ENCODE measurements around the gene TMEM91.
"Not testable (repeated sequence)": the region's sequence is repeated elsewhere in the genome, so short reads cannot be mapped to it uniquely, and the experiment has no call there.

The TMEM91 gene

GRCh38 chr19:41399091-41399490 lies 22.8 kb downstream of the TMEM91 start:
- no peaks in the 10 kb centered on the region for H3K9me3 ChIP-seq (ENCODE audit: low read depth, low read length)
- H3K4me3 ChIP-seq = peak overlapping the region; percentile 99; the same call in 1 of the 2 replicates
- no peaks in the 10 kb centered on the region for H3K36me3 ChIP-seq (ENCODE audit: insufficient read depth, low read length)
- peak overlapping the region; percentile 100 for H3K9ac ChIP-seq (ENCODE audit: insufficient read length)
- no peak overlapping the region for H3K27ac ChIP-seq
- no peak for DNase-seq (ENCODE audit: low read depth, low spot score)
- TF ChIP-seq EZH2 (IDR thresholded peaks at IDR 0.05) = no peak
- no peak for TF ChIP-seq POLR2AphosphoS5 (IDR thresholded peaks at IDR 0.05; ENCODE audit: borderline replicate concordance, low read depth, low read length)
- no peak for TF ChIP-seq FOXP2 (optimal IDR thresholded peaks at IDR 0.05; ENCODE audit: control extremely low read depth, extremely low read length, insufficient read depth)

- Histone ChIP-seq H3K9ac (ENCODE audit: insufficient read length) (no peak overlapping the region), H3K36me3 (ENCODE audit: insufficient read depth, low read length) (no peaks in the 10 kb centered on the region), H3K4me3 (no peak overlapping the region), H3K9me3 (ENCODE audit: low read depth, low read length) (no peaks in the 10 kb centered on the region), H3K27ac (no peak overlapping the region)
- no peak for DNase-seq (ENCODE audit: low read depth, low spot score)
- no peak for TF ChIP-seq POLR2AphosphoS5 (IDR thresholded peaks at IDR 0.05; ENCODE audit: borderline replicate concordance, low read depth, low read length)
- no peak for TF ChIP-seq FOXP2 (optimal IDR thresholded peaks at IDR 0.05; ENCODE audit: control extremely low read depth, extremely low read length, insufficient read depth)
- no peak for TF ChIP-seq EZH2 (IDR thresholded peaks at IDR 0.05)
Measured at GRCh38 chr19:41399525-41399924, 23.2 kb downstream of the TMEM91 start.

GRCh38 chr19:41401483-41401882 lies 25.1 kb downstream of the TMEM91 start:
- no peak for TF ChIP-seq EZH2 (IDR thresholded peaks at IDR 0.05)
- no peak for TF ChIP-seq FOXP2 (optimal IDR thresholded peaks at IDR 0.05; ENCODE audit: control extremely low read depth, extremely low read length, insufficient read depth)
- no peak for TF ChIP-seq POLR2AphosphoS5 (IDR thresholded peaks at IDR 0.05; ENCODE audit: borderline replicate concordance, low read depth, low read length)
- Histone ChIP-seq H3K9ac (ENCODE audit: insufficient read length) (no peak overlapping the region), H3K9me3 (ENCODE audit: low read depth, low read length) (no peaks in the 10 kb centered on the region), H3K4me3 (no peak overlapping the region), H3K27ac (no peak overlapping the region), H3K36me3 (ENCODE audit: insufficient read depth, low read length) (no peaks in the 10 kb centered on the region)
- DNase-seq (ENCODE audit: low read depth, low spot score) = no peak

GRCh38 chr19:41402010-41402409 lies 25.7 kb downstream of the TMEM91 start:
- Histone ChIP-seq H3K9ac (ENCODE audit: insufficient read length) (no peak overlapping the region), H3K9me3 (ENCODE audit: low read depth, low read length) (no peaks in the 10 kb centered on the region), H3K36me3 (ENCODE audit: insufficient read depth, low read length) (no peaks in the 10 kb centered on the region), H3K27ac (no peak overlapping the region), H3K4me3 (no peak overlapping the region)
- no peak for DNase-seq (ENCODE audit: low read depth, low spot score)
- TF ChIP-seq EZH2 (IDR thresholded peaks at IDR 0.05) = no peak
- TF ChIP-seq FOXP2 (optimal IDR thresholded peaks at IDR 0.05; ENCODE audit: control extremely low read depth, extremely low read length, insufficient read depth) = no peak
- TF ChIP-seq POLR2AphosphoS5 (IDR thresholded peaks at IDR 0.05; ENCODE audit: borderline replicate concordance, low read depth, low read length) = no peak

DNA sequence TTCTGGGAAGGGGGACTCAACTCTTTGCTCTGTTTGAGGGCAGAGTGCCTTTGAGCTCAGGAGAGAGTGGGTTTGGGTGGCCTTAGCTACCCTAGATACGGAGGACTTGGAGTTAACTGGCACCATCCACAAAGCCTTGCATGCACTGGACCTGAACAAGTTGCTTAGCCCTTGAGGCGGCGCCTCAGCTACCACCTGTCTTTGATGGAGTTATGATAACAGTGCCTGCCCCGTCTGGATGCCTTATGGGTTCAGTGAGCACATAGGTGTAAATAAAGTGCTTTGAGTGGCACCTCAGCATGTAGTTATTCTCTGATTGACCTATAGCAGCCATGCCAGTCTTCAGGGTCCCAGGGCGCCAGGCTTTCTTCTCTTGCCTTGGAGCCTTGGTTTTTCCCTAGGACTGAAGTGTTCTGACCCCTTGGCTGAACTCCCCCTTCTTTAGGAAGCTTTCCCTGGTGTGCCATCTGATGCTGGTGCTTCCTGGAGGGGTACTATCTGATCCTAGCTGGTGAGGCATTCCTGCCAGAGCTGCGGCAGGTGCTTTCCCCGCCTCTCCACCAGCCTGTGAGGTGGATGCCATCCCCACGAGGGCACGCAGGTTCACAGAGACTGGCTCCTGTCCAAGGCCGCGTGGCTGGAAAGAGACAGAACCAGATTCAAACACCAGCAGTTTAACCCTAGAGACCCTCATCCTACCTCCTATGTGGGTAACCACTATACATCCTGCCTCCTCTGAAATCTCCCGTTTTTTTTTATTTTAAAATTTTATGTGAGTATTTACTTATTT lies 27.0 kb downstream of the TMEM91 start:
- Histone ChIP-seq H3K4me3 (no peak overlapping the region), H3K36me3 (ENCODE audit: insufficient read depth, low read length) (no peaks in the 10 kb centered on the region), H3K27ac (no peak overlapping the region), H3K9me3 (ENCODE audit: low read depth, low read length) (no peaks in the 10 kb centered on the region), H3K9ac (ENCODE audit: insufficient read length) (no peak overlapping the region)
- no peak for TF ChIP-seq FOXP2 (optimal IDR thresholded peaks at IDR 0.05; ENCODE audit: control extremely low read depth, extremely low read length, insufficient read depth)
- TF ChIP-seq EZH2 (IDR thresholded peaks at IDR 0.05) = no peak
- TF ChIP-seq POLR2AphosphoS5 (IDR thresholded peaks at IDR 0.05; ENCODE audit: borderline replicate concordance, low read depth, low read length) = no peak
- no peak for DNase-seq (ENCODE audit: low read depth, low spot score)

DNA sequence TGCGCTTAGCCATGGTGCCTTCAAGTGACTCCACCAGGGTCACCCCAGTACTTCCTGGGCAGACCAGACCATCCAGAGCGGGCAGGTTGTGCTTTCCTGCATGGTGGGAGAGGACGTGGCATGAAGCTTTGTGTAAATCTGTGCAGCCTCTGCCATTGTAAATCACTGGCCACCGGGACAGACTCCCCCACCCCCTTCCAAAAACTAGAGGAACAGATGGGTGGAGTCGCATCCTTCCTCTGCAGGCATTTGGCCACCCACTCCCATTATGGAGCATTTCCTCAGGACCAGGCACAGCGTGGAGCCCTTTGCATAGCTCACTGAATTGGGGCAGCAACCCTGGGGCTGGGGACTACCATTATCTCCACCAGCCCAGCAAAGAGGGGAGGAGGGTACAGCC lies 29.4 kb downstream of the TMEM91 start:
- H3K27ac ChIP-seq = no peak overlapping the region
- no peak overlapping the region for H3K4me3 ChIP-seq
- DNase-seq (ENCODE audit: low read depth, low spot score) = no peak
- TF ChIP-seq EZH2 (IDR thresholded peaks at IDR 0.05) (no peak), FOXP2 (optimal IDR thresholded peaks at IDR 0.05; ENCODE audit: control extremely low read depth, extremely low read length, insufficient read depth) (no peak), POLR2AphosphoS5 (IDR thresholded peaks at IDR 0.05; ENCODE audit: borderline replicate concordance, low read depth, low read length) (no peak)
- no peak overlapping the region for H3K9ac ChIP-seq (ENCODE audit: insufficient read length)
- no peaks in the 10 kb centered on the region for H3K36me3 ChIP-seq (ENCODE audit: insufficient read depth, low read length)
- no peaks in the 10 kb centered on the region for H3K9me3 ChIP-seq (ENCODE audit: low read depth, low read length)

- H3K9ac ChIP-seq (ENCODE audit: insufficient read length) = no peak overlapping the region
- no peaks in the 10 kb centered on the region for H3K9me3 ChIP-seq (ENCODE audit: low read depth, low read length)
- no peaks in the 10 kb centered on the region for H3K36me3 ChIP-seq (ENCODE audit: insufficient read depth, low read length)
- H3K27ac ChIP-seq = no peak overlapping the region
- TF ChIP-seq EZH2 (IDR thresholded peaks at IDR 0.05) (no peak), POLR2AphosphoS5 (IDR thresholded peaks at IDR 0.05; ENCODE audit: borderline replicate concordance, low read depth, low read length) (no peak), FOXP2 (optimal IDR thresholded peaks at IDR 0.05; ENCODE audit: control extremely low read depth, extremely low read length, insufficient read depth) (no peak)
- H3K4me3 ChIP-seq = no peak overlapping the region
- no peak for DNase-seq (ENCODE audit: low read depth, low spot score)
Measured at GRCh38 chr19:41407271-41407670, 30.9 kb downstream of the TMEM91 start.

GRCh38 chr19:41408256-41408655 lies 31.9 kb downstream of the TMEM91 start:
- TF ChIP-seq EZH2 (IDR thresholded peaks at IDR 0.05) = no peak
- TF ChIP-seq FOXP2 (optimal IDR thresholded peaks at IDR 0.05; ENCODE audit: control extremely low read depth, extremely low read length, insufficient read depth) = no peak
- no peak for TF ChIP-seq POLR2AphosphoS5 (IDR thresholded peaks at IDR 0.05; ENCODE audit: borderline replicate concordance, low read depth, low read length)
- no peaks in the 10 kb centered on the region for H3K36me3 ChIP-seq (ENCODE audit: insufficient read depth, low read length)
- H3K27ac ChIP-seq = no peak overlapping the region
- no peaks in the 10 kb centered on the region for H3K9me3 ChIP-seq (ENCODE audit: low read depth, low read length)
- H3K9ac ChIP-seq (ENCODE audit: insufficient read length) = no peak overlapping the region
- no peak overlapping the region for H3K4me3 ChIP-seq
- no peak for DNase-seq (ENCODE audit: low read depth, low spot score)

DNA sequence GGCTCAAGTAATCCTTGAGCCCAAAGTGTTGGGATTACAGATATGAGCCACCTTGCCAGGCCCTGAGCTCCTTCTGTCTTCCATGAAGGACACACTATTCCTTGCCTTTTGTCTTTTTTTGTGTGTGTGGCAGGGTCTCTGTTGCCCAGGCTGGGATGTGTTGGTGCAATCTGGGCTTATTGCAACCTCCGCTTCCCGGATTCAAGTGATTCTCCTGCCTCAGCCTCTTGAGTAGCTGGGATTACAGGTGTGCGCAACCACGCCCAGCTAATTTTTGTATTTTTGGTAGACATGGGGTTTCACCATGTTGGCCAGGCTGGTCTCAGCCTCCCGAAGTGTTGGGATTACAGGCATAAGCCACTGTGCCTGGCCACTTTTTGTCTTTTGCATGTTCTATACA lies 32.5 kb downstream of the TMEM91 start:
- H3K27ac ChIP-seq; H3K4me3 ChIP-seq; H3K36me3 ChIP-seq (ENCODE audit: insufficient read depth, low read length); H3K9me3 ChIP-seq (ENCODE audit: low read depth, low read length); DNase-seq (ENCODE audit: low read depth, low spot score); H3K9ac ChIP-seq (ENCODE audit: insufficient read length): not testable (repeated sequence)
